Esophagus muscularis mucosa (tissue), 4 donors: ENCODE data around the gene RPS6KA1.

ENCODE experiments used
- EP300 ChIP-seq: sonication (generic); formaldehyde crosslinking; IDR thresholded peaks from one replicate; pipeline ENCODE4 v1.6.1; 2017; ENCODE audit warnings: antibody characterized with exemption
- POLR2AphosphoS5 ChIP-seq, 2 donors: sonication (generic); formaldehyde crosslinking; IDR thresholded peaks; one replicate each; pipeline ENCODE4 v1.6.1; 2017; ENCODE audit warnings: antibody characterized with exemption in 2 of 2
- TF ChIP-seq, protein P1 (sequence below), 3 experiments: fragments of 200-600 bp in 2 of 3; fragments of 450-650 bp in 1 of 3; sonication (generic) in 2 of 3; IDR thresholded peaks; one replicate each; pipeline ENCODE4 v1.5.1; 2017 to 2019; ENCODE audit warnings: antibody characterized with exemption in 3 of 3, mild to moderate bottlenecking in 2 of 3, moderate library complexity in 1 of 3

DNA sequence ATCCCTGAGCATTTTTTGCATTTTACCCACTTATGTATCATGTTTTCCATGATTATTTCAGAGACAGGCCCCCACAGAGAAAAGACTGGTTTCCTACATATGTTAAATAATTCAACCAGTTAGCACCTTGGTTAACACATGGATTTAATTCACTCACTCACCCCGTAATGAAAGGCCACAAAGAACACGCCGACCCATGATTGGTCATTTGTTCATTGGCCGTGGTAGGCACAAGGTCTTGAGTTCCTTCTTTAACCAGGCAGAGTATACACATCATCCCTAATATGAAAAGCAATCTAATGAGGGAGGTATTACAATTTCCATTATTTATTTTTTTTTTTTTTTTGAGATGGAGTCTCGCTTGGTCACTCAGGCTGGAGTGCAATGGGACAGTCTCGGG lies 50.6 kb downstream of the RPS6KA1 start:
- TF ChIP-seq, protein P1, sequence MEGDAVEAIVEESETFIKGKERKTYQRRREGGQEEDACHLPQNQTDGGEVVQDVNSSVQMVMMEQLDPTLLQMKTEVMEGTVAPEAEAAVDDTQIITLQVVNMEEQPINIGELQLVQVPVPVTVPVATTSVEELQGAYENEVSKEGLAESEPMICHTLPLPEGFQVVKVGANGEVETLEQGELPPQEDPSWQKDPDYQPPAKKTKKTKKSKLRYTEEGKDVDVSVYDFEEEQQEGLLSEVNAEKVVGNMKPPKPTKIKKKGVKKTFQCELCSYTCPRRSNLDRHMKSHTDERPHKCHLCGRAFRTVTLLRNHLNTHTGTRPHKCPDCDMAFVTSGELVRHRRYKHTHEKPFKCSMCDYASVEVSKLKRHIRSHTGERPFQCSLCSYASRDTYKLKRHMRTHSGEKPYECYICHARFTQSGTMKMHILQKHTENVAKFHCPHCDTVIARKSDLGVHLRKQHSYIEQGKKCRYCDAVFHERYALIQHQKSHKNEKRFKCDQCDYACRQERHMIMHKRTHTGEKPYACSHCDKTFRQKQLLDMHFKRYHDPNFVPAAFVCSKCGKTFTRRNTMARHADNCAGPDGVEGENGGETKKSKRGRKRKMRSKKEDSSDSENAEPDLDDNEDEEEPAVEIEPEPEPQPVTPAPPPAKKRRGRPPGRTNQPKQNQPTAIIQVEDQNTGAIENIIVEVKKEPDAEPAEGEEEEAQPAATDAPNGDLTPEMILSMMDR (IDR thresholded peaks at IDR 0.05) = no peak
- no peak for TF ChIP-seq POLR2AphosphoS5 (IDR thresholded peaks at IDR 0.05)
- TF ChIP-seq EP300 = no peak
